ENCODE results near the gene B4GALT5.

The B4GALT5 gene

DNA sequence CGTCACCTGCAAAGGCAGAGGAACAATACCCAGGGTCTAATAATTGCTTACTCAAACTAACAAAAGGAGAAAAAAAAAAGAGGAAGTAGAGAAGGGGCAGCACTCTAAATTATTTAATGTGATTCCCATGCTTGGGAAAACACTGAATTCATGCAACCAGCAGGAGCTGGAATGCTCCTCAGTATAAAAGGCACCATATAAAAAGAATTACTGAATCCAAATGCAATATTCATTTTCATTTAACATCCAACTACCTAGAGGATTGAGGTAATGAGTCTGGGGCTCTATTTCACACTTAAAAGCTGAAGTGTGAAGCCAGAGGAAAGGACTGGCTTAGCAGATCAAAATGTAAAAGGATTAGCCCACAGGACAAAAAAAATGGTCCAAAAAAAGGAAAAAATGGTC, 8.7 kb downstream of the B4GALT5 start:
- Histone ChIP-seq H3K9me3 (ENCODE audit: control insufficient read depth, low read length) (no peaks in the 10 kb centered on the region), H3K27me3 (ENCODE audit: control insufficient read depth, insufficient read depth, low read length) (no peaks in the 10 kb centered on the region), H3K27ac (no peak overlapping the region), H3K4me2 (ENCODE audit: low read length) (no peak overlapping the region), H3K36me3 (ENCODE audit: control insufficient read depth, insufficient read depth, low read length) (no peaks in the 10 kb centered on the region), H3K79me2 (peaks cover 30% of the 10 kb centered on the region), H3K4me1 (peaks cover 5% of the 10 kb centered on the region), H3K4me3 (ENCODE audit: low read depth, low read length) (no peak overlapping the region), H2AFZ (no peak overlapping the region), H3K9ac (no peak overlapping the region)
- TF ChIP-seq, protein P1, sequence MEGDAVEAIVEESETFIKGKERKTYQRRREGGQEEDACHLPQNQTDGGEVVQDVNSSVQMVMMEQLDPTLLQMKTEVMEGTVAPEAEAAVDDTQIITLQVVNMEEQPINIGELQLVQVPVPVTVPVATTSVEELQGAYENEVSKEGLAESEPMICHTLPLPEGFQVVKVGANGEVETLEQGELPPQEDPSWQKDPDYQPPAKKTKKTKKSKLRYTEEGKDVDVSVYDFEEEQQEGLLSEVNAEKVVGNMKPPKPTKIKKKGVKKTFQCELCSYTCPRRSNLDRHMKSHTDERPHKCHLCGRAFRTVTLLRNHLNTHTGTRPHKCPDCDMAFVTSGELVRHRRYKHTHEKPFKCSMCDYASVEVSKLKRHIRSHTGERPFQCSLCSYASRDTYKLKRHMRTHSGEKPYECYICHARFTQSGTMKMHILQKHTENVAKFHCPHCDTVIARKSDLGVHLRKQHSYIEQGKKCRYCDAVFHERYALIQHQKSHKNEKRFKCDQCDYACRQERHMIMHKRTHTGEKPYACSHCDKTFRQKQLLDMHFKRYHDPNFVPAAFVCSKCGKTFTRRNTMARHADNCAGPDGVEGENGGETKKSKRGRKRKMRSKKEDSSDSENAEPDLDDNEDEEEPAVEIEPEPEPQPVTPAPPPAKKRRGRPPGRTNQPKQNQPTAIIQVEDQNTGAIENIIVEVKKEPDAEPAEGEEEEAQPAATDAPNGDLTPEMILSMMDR (IDR thresholded peaks at IDR 0.05) = no peak

DNA sequence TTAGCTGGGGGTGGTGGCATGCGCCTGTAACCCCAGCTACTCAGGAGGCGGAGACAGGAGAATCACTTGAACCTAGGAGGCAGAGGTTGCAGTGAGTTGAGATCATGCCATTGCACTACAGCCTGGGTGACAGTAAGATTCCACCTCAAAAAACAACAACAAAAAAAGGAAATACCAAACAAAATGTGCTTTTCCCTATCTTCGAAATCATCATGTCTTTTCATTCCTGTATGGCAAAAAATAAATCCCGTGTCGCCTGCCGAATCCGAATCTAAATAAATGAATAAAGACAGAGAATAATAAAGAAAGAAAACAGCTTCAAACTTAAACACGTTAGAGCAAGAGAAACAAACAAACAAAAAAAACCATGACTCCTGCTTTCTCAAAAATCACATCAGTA, 11.8 kb downstream of the B4GALT5 start:
- no peaks in the 10 kb centered on the region for H3K9me3 ChIP-seq (ENCODE audit: control insufficient read depth, low read length)
- H2AFZ ChIP-seq = no peak overlapping the region
- H3K4me2 ChIP-seq (ENCODE audit: low read length) = no peak overlapping the region
- peaks cover 4% of the 10 kb centered on the region for H3K4me1 ChIP-seq
- TF ChIP-seq, protein P1 (IDR thresholded peaks at IDR 0.05) = no peak
- H3K4me3 ChIP-seq (ENCODE audit: low read depth, low read length) = no peak overlapping the region
- no peaks in the 10 kb centered on the region for H3K27me3 ChIP-seq (ENCODE audit: control insufficient read depth, insufficient read depth, low read length)
- H3K27ac ChIP-seq = no peak overlapping the region
- H3K79me2 ChIP-seq = peaks cover 42% of the 10 kb centered on the region
- no peak overlapping the region for H3K9ac ChIP-seq
- H3K36me3 ChIP-seq (ENCODE audit: control insufficient read depth, insufficient read depth, low read length) = no peaks in the 10 kb centered on the region

DNA sequence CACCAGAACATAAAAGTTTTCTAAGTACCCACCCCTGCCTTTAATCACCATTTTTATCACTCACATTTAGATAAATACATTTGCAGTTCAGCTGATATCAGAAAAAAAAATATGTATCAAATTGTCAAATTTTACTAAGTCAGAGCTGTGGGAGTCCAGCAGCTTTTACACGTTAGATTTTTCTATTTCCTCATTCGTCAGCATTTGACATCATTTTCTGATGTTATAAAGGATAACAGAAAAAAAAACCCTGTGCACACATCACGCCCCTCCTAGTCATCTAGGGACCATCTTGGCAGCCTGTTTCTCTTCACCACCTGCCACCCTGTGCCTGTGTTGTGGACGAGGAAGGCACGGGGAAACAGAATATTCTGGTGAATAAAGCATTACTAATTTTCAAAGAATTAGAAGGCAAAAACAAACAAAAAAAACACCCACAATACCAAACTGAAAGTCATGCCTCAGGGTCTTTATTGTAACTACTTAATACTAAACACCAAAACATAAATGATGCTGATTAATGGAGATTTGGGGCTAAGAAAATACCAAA, 12.4 kb downstream of the B4GALT5 start:
- no peaks in the 10 kb centered on the region for H3K9me3 ChIP-seq (ENCODE audit: control insufficient read depth, low read length)
- no peak overlapping the region for H3K4me3 ChIP-seq (ENCODE audit: low read depth, low read length)
- H3K27ac ChIP-seq = no peak overlapping the region
- no peak overlapping the region for H2AFZ ChIP-seq
- no peaks in the 10 kb centered on the region for H3K27me3 ChIP-seq (ENCODE audit: control insufficient read depth, insufficient read depth, low read length)
- TF ChIP-seq, protein P1 (IDR thresholded peaks at IDR 0.05) = no peak
- H3K4me1 ChIP-seq = peaks cover 4% of the 10 kb centered on the region
- H3K9ac ChIP-seq = no peak overlapping the region
- H3K36me3 ChIP-seq (ENCODE audit: control insufficient read depth, insufficient read depth, low read length) = no peaks in the 10 kb centered on the region
- H3K4me2 ChIP-seq (ENCODE audit: low read length) = no peak overlapping the region
- peaks cover 40% of the 10 kb centered on the region for H3K79me2 ChIP-seq

DNA sequence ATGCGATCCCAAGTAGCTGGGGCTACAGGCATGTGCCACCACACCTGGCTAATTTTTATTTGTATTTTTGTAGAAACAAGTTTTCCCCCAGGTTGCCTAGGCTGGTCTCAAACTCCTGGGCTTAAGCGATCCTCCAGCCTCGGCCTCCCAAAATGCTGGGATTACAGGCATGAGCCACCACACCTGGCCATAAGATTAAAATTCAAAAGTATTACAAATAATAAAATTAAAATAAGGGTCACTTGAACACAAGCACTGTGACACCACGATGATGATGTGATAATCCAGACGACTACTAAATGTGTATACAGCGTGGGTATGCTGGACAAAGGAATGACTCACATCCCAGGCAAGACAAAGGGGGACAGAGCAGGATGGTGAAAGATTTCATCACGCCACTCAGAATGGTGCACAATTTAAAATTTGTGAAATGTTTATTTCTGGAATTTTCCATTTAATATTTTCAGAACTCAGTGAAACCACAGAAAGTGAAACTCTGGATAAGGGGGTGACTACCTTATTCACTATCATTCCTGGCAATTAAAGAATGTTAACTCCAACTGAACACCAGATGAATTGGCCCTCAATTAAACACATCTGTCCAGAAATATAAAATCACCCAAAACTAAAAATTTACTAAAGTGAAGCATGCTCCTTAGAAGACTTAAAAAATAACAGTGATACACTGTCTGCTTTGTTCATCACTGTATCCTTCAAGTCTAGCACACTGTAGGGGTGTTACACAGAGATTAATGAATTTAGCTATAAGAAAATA, 13.1 kb downstream of the B4GALT5 start:
- Histone ChIP-seq H3K27me3 (ENCODE audit: control insufficient read depth, insufficient read depth, low read length) (no peaks in the 10 kb centered on the region), H3K36me3 (ENCODE audit: control insufficient read depth, insufficient read depth, low read length) (no peaks in the 10 kb centered on the region), H3K27ac (no peak overlapping the region), H2AFZ (no peak overlapping the region), H3K4me3 (ENCODE audit: low read depth, low read length) (no peak overlapping the region), H3K79me2 (peaks cover 42% of the 10 kb centered on the region), H3K4me2 (ENCODE audit: low read length) (no peak overlapping the region), H3K4me1 (peaks cover 4% of the 10 kb centered on the region), H3K9ac (no peak overlapping the region), H3K9me3 (ENCODE audit: control insufficient read depth, low read length) (no peaks in the 10 kb centered on the region)
- TF ChIP-seq, protein P1 (IDR thresholded peaks at IDR 0.05) = no peak
